Thyroid gland (tissue), 4 donors: ENCODE data around the gene CHAF1B. TPM values are rescaled to one million over a fixed set of nuclear protein-coding genes. Genes with fewer than 3 reads are reported as not detected.

Experiments
- DNase-seq, 2 donors: peaks; one replicate each; pipeline ENCODE4 v3.0.0-alpha.2; 2019
- H3K27ac ChIP-seq, 3 donors: fragments of 200-600 bp; sonication (generic); 1 replicate in 2 of 3; 2 replicates in 1 of 3; pipeline ENCODE4 v1.5.1; 2016 to 2019; ENCODE audit warnings: mild to moderate bottlenecking in 1 of 3, moderate library complexity in 1 of 3
- H3K27me3 ChIP-seq: fragments of 200-600 bp; sonication (generic); one replicate; pipeline ENCODE4 v1.5.1; 2019
- H3K36me3 ChIP-seq, 2 donors: fragments of 200-600 bp; sonication (generic); one replicate each; pipeline ENCODE4 v1.5.1; 2016 to 2019
- H3K4me1 ChIP-seq, 2 donors: fragments of 200-600 bp; sonication (generic); one replicate each; pipeline ENCODE4 v1.5.1; 2017 to 2019
- H3K4me3 ChIP-seq, 3 donors: fragments of 200-600 bp; sonication (generic); replicated peaks in 1 of 3; 1 replicate in 2 of 3; 2 replicates in 1 of 3; pipeline ENCODE4 v1.5.1; 2016; ENCODE audit warnings: mild to moderate bottlenecking in 1 of 3
- H3K9me3 ChIP-seq: fragments of 200-600 bp; sonication (generic); one replicate; pipeline ENCODE4 v1.5.1; 2017
- CTCF ChIP-seq, 6 experiments: fragments of 200-600 bp in 3 of 6; fragments of 450-650 bp in 3 of 6; sonication (generic) in 3 of 6; IDR thresholded peaks; one replicate each; pipeline ENCODE4 v1.5.1; 2016 to 2019; ENCODE audit warnings: antibody characterized with exemption in 6 of 6, mild to moderate bottlenecking in 2 of 6, inconsistent platforms in 1 of 6, moderate library complexity in 1 of 6
- POLR2A ChIP-seq, 2 donors: fragments of 450-650 bp; IDR thresholded peaks; one replicate each; pipeline ENCODE4 v1.6.1; 2017; ENCODE audit warnings: antibody characterized with exemption in 2 of 2, mild to moderate bottlenecking in 2 of 2, moderate library complexity in 1 of 2
- WGBS, 2 donors: methylation state at CpG; one replicate each; pipeline ENCODE4 v1.1.5; 2017; 5-methylcytosine and 5-hydroxymethylcytosine counted together
- intact Hi-C: fragments of 100-400 bp; cut with DNase I; formaldehyde crosslinking; loops from one replicate; pipeline ENCODE4 v1.15.1; 2023
- total RNA-seq, 4 donors: library from RNA; depleted of rRNA; stranded (reverse); fragments of >200 nt; gene quantifications; one replicate each; pipeline ENCODE4 v1.2.3, GENCODE V29; 2016

CHAF1B gene
- total RNA-seq, 4 donors from 2014 or later, result 0.89 to 1.7 (median 0.99) TPM

GRCh38 chr21:36454093-36454531 lies 68.9 kb downstream of the CHAF1B start:
- no peak for DNase-seq
- no peaks in the 10 kb centered on the region for H3K27me3 ChIP-seq
- no peak overlapping the region for H3K27ac ChIP-seq
- H3K9me3 ChIP-seq, result no peaks in the 10 kb centered on the region
- no peak for TF ChIP-seq CTCF (IDR thresholded peaks at IDR 0.05)
- no peak for TF ChIP-seq POLR2A (IDR thresholded peaks at IDR 0.05)
- no peaks in the 10 kb centered on the region for H3K36me3 ChIP-seq
- intact Hi-C loops, result no loop called here
- WGBS, 2 donors, result 40 to 43% methylated on average over 4 of the region's 4 CpGs
- H3K4me1 ChIP-seq, result no peaks in the 10 kb centered on the region
- H3K4me3 ChIP-seq, result no peak overlapping the region

GRCh38 chr21:36454706-36455105 lies 69.5 kb downstream of the CHAF1B start:
- Histone ChIP-seq H3K4me1 (no peaks in the 10 kb centered on the region), H3K4me3 (no peak overlapping the region), H3K36me3 (no peaks in the 10 kb centered on the region), H3K9me3 (no peaks in the 10 kb centered on the region), H3K27me3 (no peaks in the 10 kb centered on the region), H3K27ac (no peak overlapping the region)
- DNase-seq, result no peak
- intact Hi-C loops, result no loop called here
- 60 to 71% methylated on average over 4 of the region's 4 CpGs for WGBS, 2 donors
- TF ChIP-seq POLR2A (IDR thresholded peaks at IDR 0.05), result no peak
- TF ChIP-seq CTCF (IDR thresholded peaks at IDR 0.05), result no peak

- intact Hi-C loops, result no loop called here
- Histone ChIP-seq H3K9me3 (no peaks in the 10 kb centered on the region), H3K4me1 (no peaks in the 10 kb centered on the region), H3K27ac (no peak overlapping the region), H3K36me3 (no peaks in the 10 kb centered on the region), H3K4me3 (no peak overlapping the region), H3K27me3 (no peaks in the 10 kb centered on the region)
- TF ChIP-seq POLR2A (IDR thresholded peaks at IDR 0.05) (no peak), CTCF (IDR thresholded peaks at IDR 0.05) (no peak)
- no peak for DNase-seq
- WGBS, 2 donors, result 83 to 89% methylated on average over 7 of the region's 7 CpGs
These were observed 71.7 kb downstream of the CHAF1B start for GRCh38 chr21:36456729-36457414.

GRCh38 chr21:36459098-36459497 lies 73.9 kb downstream of the CHAF1B start:
- Histone ChIP-seq H3K27ac (no peak overlapping the region), H3K27me3 (no peaks in the 10 kb centered on the region), H3K36me3 (no peaks in the 10 kb centered on the region), H3K4me3 (no peak overlapping the region), H3K4me1 (no peaks in the 10 kb centered on the region), H3K9me3 (no peaks in the 10 kb centered on the region)
- intact Hi-C loops, result no loop called here
- DNase-seq, result no peak
- 77 to 84% methylated on average over 3 to 5 of the region's 6 CpGs for WGBS, 2 donors
- TF ChIP-seq POLR2A (IDR thresholded peaks at IDR 0.05) (no peak), CTCF (IDR thresholded peaks at IDR 0.05) (no peak)

- TF ChIP-seq CTCF (IDR thresholded peaks at IDR 0.05) (no peak), POLR2A (IDR thresholded peaks at IDR 0.05) (no peak)
- DNase-seq, result no peak
- no peaks in the 10 kb centered on the region for H3K9me3 ChIP-seq
- WGBS, 2 donors, result 90% methylated on average over 14 to 16 of the region's 16 CpGs
- H3K27ac ChIP-seq, result no peak overlapping the region
- no peak overlapping the region for H3K4me3 ChIP-seq
- no peaks in the 10 kb centered on the region for H3K36me3 ChIP-seq
- no peaks in the 10 kb centered on the region for H3K27me3 ChIP-seq
- intact Hi-C loops, result no loop called here
- H3K4me1 ChIP-seq, result no peaks in the 10 kb centered on the region
These were observed 75.7 kb downstream of the CHAF1B start for GRCh38 chr21:36460866-36461265.
